Vagina (tissue), 2 donors: ENCODE measurements around the gene DOK6. TPM values are rescaled to one million over a fixed set of nuclear protein-coding genes. Genes with fewer than 3 reads are reported as not detected.

Source experiments
- DNase-seq, 2 donors: peaks; one replicate each; pipeline ENCODE4 v3.0.0-alpha.2; 2017; ENCODE audit errors: extremely low spot score in 2 of 2
- H3K27ac ChIP-seq: fragments of 200-600 bp; sonication (generic); one replicate; pipeline ENCODE4 v1.5.1; 2019
- H3K27me3 ChIP-seq: fragments of 200-600 bp; sonication (generic); one replicate; pipeline ENCODE4 v1.5.1; 2019
- H3K36me3 ChIP-seq, 2 donors: fragments of 200-600 bp; sonication (generic); one replicate each; pipeline ENCODE4 v1.5.1; 2017 to 2019
- H3K4me1 ChIP-seq: fragments of 200-600 bp; sonication (generic); one replicate; pipeline ENCODE4 v1.5.1; 2019
- H3K4me3 ChIP-seq, 2 donors: fragments of 200-600 bp; sonication (generic); 1 replicate in 1 of 2; 2 replicates in 1 of 2; pipeline ENCODE4 v1.5.1; 2016 to 2019
- H3K9me3 ChIP-seq: fragments of 200-600 bp; sonication (generic); one replicate; pipeline ENCODE4 v1.5.1; 2019
- CTCF ChIP-seq, 3 experiments: fragments of 450-650 bp in 2 of 3; fragments of 200-600 bp in 1 of 3; sonication (generic) in 1 of 3; IDR thresholded peaks; one replicate each; pipeline ENCODE4 v1.5.1; 2017 to 2019; ENCODE audit warnings: antibody characterized with exemption in 3 of 3, mild to moderate bottlenecking in 2 of 3, moderate library complexity in 2 of 3
- POLR2A ChIP-seq, 2 donors: fragments of 450-650 bp; IDR thresholded peaks; one replicate each; pipeline ENCODE4 v1.6.1; 2017; ENCODE audit warnings: antibody characterized with exemption in 2 of 2, mild to moderate bottlenecking in 2 of 2, moderate library complexity in 2 of 2
- POLR2AphosphoS5 ChIP-seq, 2 donors: sonication (generic); formaldehyde crosslinking; IDR thresholded peaks; one replicate each; pipeline ENCODE4 v1.9.0; 2017; ENCODE audit warnings: antibody characterized with exemption in 2 of 2, mild to moderate bottlenecking in 2 of 2, low read depth in 1 of 2; ENCODE audit not compliant: insufficient read depth in 1 of 2
- intact Hi-C: fragments of 100-400 bp; cut with DNase I; formaldehyde crosslinking; loops from one replicate; pipeline ENCODE4 v1.15.1; 2023
- total RNA-seq: library from RNA; depleted of rRNA; stranded (reverse); fragments of >200 nt; gene quantifications from one replicate; pipeline ENCODE4 v1.2.3, GENCODE V29; 2016

The DOK6 gene
- total RNA-seq, 1 donor from 2014 or later = 1.2 TPM

GRCh38 chr18:69880083-69880482, 479.4 kb downstream of the DOK6 start:
- Histone ChIP-seq H3K27me3 (no peaks in the 10 kb centered on the region), H3K27ac (no peak overlapping the region), H3K9me3 (no peaks in the 10 kb centered on the region), H3K36me3 (no peaks in the 10 kb centered on the region), H3K4me3 (no peak overlapping the region), H3K4me1 (no peaks in the 10 kb centered on the region)
- no peak for DNase-seq
- intact Hi-C loops = no loop called here
- TF ChIP-seq CTCF (IDR thresholded peaks at IDR 0.05) = no peak
- TF ChIP-seq POLR2A (IDR thresholded peaks at IDR 0.05) = no peak
- TF ChIP-seq POLR2AphosphoS5 (IDR thresholded peaks at IDR 0.05; ENCODE audit: insufficient read depth in 1 of 2, low read depth in 1 of 2) = no peak

DNA sequence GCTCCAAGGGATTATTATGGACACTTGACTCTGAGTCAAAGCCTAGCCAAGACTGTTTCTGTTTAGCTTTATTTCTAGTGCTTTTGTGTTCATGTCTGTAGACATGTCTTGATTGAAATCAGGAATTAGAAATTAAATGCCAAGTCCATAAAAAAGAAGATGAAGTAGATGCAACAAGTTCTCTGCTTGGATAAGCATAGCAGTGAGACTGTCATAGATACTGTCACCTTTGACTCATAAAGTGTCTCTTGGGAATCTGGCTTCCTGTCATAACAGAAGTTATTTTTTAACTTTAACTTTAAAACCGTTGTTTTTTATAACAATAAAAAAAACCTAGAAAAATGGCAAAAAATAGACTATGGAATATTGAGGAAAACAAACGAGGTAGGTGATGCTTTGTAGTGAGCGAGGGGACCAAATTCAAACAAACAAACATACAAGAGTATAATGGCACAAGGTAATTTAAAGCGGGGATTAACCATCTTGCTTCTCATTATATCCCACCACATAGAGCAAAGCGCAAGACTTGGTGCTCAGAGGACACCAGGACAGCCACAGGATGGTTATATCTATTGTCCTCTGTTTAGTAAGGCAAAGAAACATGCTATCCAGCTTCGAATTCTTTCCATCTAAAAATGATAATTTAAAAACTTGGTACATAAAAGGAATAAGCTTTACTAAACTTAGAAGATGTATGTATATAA, 482.4 kb downstream of the DOK6 start:
- H3K9me3 ChIP-seq = no peaks in the 10 kb centered on the region
- no peak overlapping the region for H3K27ac ChIP-seq
- H3K4me3 ChIP-seq = no peak overlapping the region
- H3K4me1 ChIP-seq = no peaks in the 10 kb centered on the region
- H3K27me3 ChIP-seq = no peaks in the 10 kb centered on the region
- intact Hi-C loops = no loop called here
- TF ChIP-seq POLR2A (IDR thresholded peaks at IDR 0.05) (no peak), CTCF (IDR thresholded peaks at IDR 0.05) (no peak), POLR2AphosphoS5 (IDR thresholded peaks at IDR 0.05; ENCODE audit: insufficient read depth in 1 of 2, low read depth in 1 of 2) (no peak)
- DNase-seq = no peak
- H3K36me3 ChIP-seq = no peaks in the 10 kb centered on the region

- intact Hi-C loops = no loop called here
- H3K27me3 ChIP-seq = no peaks in the 10 kb centered on the region
- no peaks in the 10 kb centered on the region for H3K4me1 ChIP-seq
- no peak overlapping the region for H3K27ac ChIP-seq
- no peaks in the 10 kb centered on the region for H3K9me3 ChIP-seq
- H3K36me3 ChIP-seq = no peaks in the 10 kb centered on the region
- H3K4me3 ChIP-seq = no peak overlapping the region
- TF ChIP-seq POLR2A (IDR thresholded peaks at IDR 0.05) = no peak
- TF ChIP-seq POLR2AphosphoS5 (IDR thresholded peaks at IDR 0.05; ENCODE audit: insufficient read depth in 1 of 2, low read depth in 1 of 2) = no peak
- no peak for TF ChIP-seq CTCF (IDR thresholded peaks at IDR 0.05)
- DNase-seq = no peak
These were observed 483.1 kb downstream of the DOK6 start for GRCh38 chr18:69883781-69884180.

DNA sequence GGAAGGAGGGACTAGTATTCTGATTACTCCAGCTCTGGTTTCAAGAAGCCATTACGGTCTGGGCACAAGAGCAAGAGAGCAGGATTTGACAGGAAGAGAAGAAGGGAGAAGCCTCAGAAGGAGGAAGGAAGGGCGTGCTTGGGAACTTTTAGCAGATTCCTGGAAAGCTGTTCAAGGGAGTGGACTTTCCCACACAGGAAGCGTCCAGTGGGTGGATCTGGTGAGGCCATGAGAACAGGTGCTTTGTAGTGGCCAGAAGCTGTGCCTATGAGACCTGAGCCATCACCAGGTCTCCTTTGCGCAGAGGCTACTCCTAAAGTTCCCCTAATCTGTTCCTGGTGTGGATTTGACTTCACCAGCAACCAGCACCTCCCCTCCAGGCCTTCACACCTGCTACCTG, 484.7 kb downstream of the DOK6 start:
- H3K36me3 ChIP-seq = no peaks in the 10 kb centered on the region
- H3K4me3 ChIP-seq = no peak overlapping the region
- no peak overlapping the region for H3K27ac ChIP-seq
- H3K4me1 ChIP-seq = no peaks in the 10 kb centered on the region
- no peaks in the 10 kb centered on the region for H3K9me3 ChIP-seq
- intact Hi-C loops = no loop called here
- DNase-seq = no peak
- no peak for TF ChIP-seq CTCF (IDR thresholded peaks at IDR 0.05)
- no peak for TF ChIP-seq POLR2AphosphoS5 (IDR thresholded peaks at IDR 0.05; ENCODE audit: insufficient read depth in 1 of 2, low read depth in 1 of 2)
- TF ChIP-seq POLR2A (IDR thresholded peaks at IDR 0.05) = no peak
- no peaks in the 10 kb centered on the region for H3K27me3 ChIP-seq

DNA sequence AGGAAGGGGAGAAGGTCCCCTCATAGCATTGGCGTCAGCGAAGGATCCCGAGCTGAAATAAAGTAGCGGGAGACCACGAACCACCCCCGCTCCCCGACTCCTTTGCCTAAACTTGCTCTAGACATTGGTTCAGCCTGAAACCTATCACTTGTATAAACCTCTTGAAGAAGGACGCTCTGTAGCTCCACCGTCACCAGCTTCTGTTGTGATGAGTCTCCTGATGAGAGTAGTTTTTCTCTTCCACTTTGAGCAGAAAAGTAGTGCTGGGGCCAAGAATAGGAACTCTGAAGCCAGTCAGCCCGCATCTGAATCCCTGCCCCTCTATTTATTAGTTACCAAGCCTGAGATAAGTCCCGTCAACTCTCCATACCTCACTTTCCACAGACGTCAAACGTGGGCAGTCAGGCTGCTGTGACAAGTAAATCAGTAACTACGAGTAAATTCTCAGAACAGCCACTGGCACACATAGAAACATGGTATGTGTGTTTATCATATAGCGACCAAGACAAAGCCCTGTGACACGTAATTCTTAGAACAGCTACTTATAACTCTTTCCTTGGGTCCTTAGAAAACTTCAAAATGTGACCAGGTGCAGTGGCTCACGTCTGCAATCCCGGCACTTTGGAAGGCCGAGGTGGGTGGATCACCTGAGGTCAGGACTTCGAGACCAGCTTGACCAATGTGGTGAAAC, 485.3 kb downstream of the DOK6 start:
- Histone ChIP-seq H3K36me3 (no peaks in the 10 kb centered on the region), H3K27ac (no peak overlapping the region)

More for the DNA sequence above, 485.3 kb downstream of the DOK6 start:
- TF ChIP-seq POLR2A (IDR thresholded peaks at IDR 0.05) (no peak), POLR2AphosphoS5 (IDR thresholded peaks at IDR 0.05; ENCODE audit: insufficient read depth in 1 of 2, low read depth in 1 of 2) (no peak), CTCF (IDR thresholded peaks at IDR 0.05) (no peak)
- H3K4me3 ChIP-seq = no peak overlapping the region
- no peak for DNase-seq
- no peaks in the 10 kb centered on the region for H3K9me3 ChIP-seq
- H3K4me1 ChIP-seq = no peaks in the 10 kb centered on the region
- intact Hi-C loops = no loop called here
- H3K27me3 ChIP-seq = no peaks in the 10 kb centered on the region
